Measurements from ENCODE around the gene ATM.

The ATM gene

GRCh38 chr11:108197351-108197750 is 25.5 kb upstream of the ATM start:
- TF ChIP-seq USF1 (IDR thresholded peaks at IDR 0.05) (no peak), TEAD4 (IDR thresholded peaks at IDR 0.05) (no peak), YY1 (IDR thresholded peaks at IDR 0.05; ENCODE audit: low read depth) (no peak), CREB1 (IDR thresholded peaks at IDR 0.05; ENCODE audit: low read depth) (no peak), EGR1 (IDR thresholded peaks at IDR 0.05) (no peak), EP300 (IDR thresholded peaks at IDR 0.05; ENCODE audit: borderline replicate concordance) (no peak), CEBPB (IDR thresholded peaks at IDR 0.05) (no peak), NFIC (IDR thresholded peaks at IDR 0.05) (no peak), MAX (IDR thresholded peaks at IDR 0.05) (no peak), RAD21 (IDR thresholded peaks at IDR 0.05; ENCODE audit: low read depth) (no peak), ZBTB7A (IDR thresholded peaks at IDR 0.05; ENCODE audit: low read depth) (no peak), FOXM1 (IDR thresholded peaks at IDR 0.05; ENCODE audit: borderline replicate concordance, low read depth) (no peak), TCF12 (IDR thresholded peaks at IDR 0.05; ENCODE audit: low read depth) (no peak), TAF1 (IDR thresholded peaks at IDR 0.05; ENCODE audit: low read depth) (no peak)
- TF ChIP-seq, protein P1, sequence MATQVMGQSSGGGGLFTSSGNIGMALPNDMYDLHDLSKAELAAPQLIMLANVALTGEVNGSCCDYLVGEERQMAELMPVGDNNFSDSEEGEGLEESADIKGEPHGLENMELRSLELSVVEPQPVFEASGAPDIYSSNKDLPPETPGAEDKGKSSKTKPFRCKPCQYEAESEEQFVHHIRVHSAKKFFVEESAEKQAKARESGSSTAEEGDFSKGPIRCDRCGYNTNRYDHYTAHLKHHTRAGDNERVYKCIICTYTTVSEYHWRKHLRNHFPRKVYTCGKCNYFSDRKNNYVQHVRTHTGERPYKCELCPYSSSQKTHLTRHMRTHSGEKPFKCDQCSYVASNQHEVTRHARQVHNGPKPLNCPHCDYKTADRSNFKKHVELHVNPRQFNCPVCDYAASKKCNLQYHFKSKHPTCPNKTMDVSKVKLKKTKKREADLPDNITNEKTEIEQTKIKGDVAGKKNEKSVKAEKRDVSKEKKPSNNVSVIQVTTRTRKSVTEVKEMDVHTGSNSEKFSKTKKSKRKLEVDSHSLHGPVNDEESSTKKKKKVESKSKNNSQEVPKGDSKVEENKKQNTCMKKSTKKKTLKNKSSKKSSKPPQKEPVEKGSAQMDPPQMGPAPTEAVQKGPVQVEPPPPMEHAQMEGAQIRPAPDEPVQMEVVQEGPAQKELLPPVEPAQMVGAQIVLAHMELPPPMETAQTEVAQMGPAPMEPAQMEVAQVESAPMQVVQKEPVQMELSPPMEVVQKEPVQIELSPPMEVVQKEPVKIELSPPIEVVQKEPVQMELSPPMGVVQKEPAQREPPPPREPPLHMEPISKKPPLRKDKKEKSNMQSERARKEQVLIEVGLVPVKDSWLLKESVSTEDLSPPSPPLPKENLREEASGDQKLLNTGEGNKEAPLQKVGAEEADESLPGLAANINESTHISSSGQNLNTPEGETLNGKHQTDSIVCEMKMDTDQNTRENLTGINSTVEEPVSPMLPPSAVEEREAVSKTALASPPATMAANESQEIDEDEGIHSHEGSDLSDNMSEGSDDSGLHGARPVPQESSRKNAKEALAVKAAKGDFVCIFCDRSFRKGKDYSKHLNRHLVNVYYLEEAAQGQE (IDR thresholded peaks at IDR 0.05; ENCODE audit: low read depth) = no peak

GRCh38 chr11:108198833-108199232 is 24.0 kb upstream of the ATM start:
- no peak for TF ChIP-seq RAD21 (IDR thresholded peaks at IDR 0.05; ENCODE audit: low read depth)
- no peak for TF ChIP-seq TEAD4 (IDR thresholded peaks at IDR 0.05)
- TF ChIP-seq ZBTB7A (IDR thresholded peaks at IDR 0.05; ENCODE audit: low read depth) = no peak
- TF ChIP-seq USF1 (IDR thresholded peaks at IDR 0.05) = no peak

DNA sequence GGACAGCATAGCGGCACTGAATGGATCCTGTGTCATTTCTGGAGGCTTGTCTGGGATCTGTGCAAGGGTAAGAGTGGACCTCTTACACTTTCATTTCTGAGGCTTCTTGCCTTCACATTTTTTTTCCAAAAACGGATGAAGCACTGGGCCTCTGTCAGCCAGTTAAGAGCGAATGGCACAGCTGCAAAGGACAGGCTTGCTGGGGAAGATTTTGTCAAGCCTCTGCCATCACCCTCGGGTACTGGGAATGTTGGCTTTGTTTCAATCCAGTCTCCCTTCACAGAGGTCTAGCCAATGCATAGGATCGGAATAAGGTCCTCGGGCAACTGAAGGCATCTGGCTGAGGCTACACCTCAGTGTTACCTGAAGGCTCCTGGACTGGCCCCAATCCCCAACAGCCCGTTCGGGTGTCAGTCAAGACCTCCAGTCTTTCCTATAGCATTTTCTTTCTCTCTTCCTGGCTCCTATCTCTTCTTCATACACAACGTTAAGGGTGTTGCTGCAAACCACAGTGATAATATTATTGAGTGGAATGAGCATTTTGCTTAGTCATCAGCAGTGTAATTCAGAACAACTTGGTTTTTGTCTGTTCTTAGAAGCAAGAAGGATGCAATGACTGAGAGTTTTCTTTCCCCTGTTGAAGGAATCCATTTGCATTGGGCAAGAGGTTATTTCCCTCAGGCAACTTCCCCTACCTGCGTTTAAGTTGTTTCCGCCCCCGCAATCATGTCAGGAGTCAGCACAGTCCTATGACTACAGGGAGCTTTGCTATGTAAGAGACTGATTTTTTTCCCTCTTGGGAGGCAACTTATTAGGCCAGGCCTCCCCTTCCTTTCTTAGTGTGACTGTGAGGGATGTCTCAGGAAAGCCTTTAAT is 23.2 kb upstream of the ATM start:
- TF ChIP-seq EGR1 (IDR thresholded peaks at IDR 0.05) = no peak
- no peak for TF ChIP-seq NFIC (IDR thresholded peaks at IDR 0.05)
- no peak for TF ChIP-seq TAF1 (IDR thresholded peaks at IDR 0.05; ENCODE audit: low read depth)
- no peak for TF ChIP-seq TEAD4 (IDR thresholded peaks at IDR 0.05)
- TF ChIP-seq CEBPB (IDR thresholded peaks at IDR 0.05) = no peak
- no peak for TF ChIP-seq USF1 (IDR thresholded peaks at IDR 0.05)
- TF ChIP-seq CREB1 (IDR thresholded peaks at IDR 0.05; ENCODE audit: low read depth) = no peak

GRCh38 chr11:108203075-108203474 is 19.8 kb upstream of the ATM start:
- TF ChIP-seq EP300 (IDR thresholded peaks at IDR 0.05; ENCODE audit: borderline replicate concordance) (no peak), MAX (IDR thresholded peaks at IDR 0.05) (no peak), YY1 (IDR thresholded peaks at IDR 0.05; ENCODE audit: low read depth) (no peak), RAD21 (IDR thresholded peaks at IDR 0.05; ENCODE audit: low read depth) (no peak), EGR1 (IDR thresholded peaks at IDR 0.05) (no peak), CEBPB (IDR thresholded peaks at IDR 0.05) (no peak), NFIC (IDR thresholded peaks at IDR 0.05) (no peak)
- TF ChIP-seq, protein P1 (IDR thresholded peaks at IDR 0.05; ENCODE audit: low read depth) = no peak

GRCh38 chr11:108204376-108204775 is 18.5 kb upstream of the ATM start:
- no peak for TF ChIP-seq EGR1 (IDR thresholded peaks at IDR 0.05)
- TF ChIP-seq USF1 (IDR thresholded peaks at IDR 0.05) = no peak
- no peak for TF ChIP-seq TAF1 (IDR thresholded peaks at IDR 0.05; ENCODE audit: low read depth)

Measured in Ishikawa (cell line).